HepG2 (cell line): ENCODE measurements around the gene PHLDB1. TPM values are rescaled to one million over a fixed set of nuclear protein-coding genes. Genes with fewer than 3 reads are reported as not detected.

Experiments
- ADNP ChIP-seq: sonication (generic); formaldehyde crosslinking; IDR thresholded peaks from 2 replicates; pipeline ENCODE4 v1.4.0; 2020; ENCODE audit warnings: missing genetic modification reagents
- ARNT ChIP-seq: fragments of 450-650 bp; IDR thresholded peaks from 2 replicates; pipeline ENCODE4 v1.6.1; 2017
- CBX5 ChIP-seq: sonication (generic); formaldehyde crosslinking; IDR thresholded peaks from 2 replicates; pipeline ENCODE4 v1.4.0; 2020; ENCODE audit warnings: missing genetic modification reagents, borderline replicate concordance
- KMT2A ChIP-seq: sonication (generic); formaldehyde crosslinking; IDR thresholded peaks from 2 replicates; pipeline ENCODE4 v1.4.0; 2020; ENCODE audit warnings: missing genetic modification reagents
- MBD4 ChIP-seq: IDR thresholded peaks from 2 replicates; pipeline ENCODE4 v1.6.1; 2012; ENCODE audit warnings: low read length, inconsistent platforms, borderline replicate concordance
- NFE2L1 ChIP-seq: sonication (generic); formaldehyde crosslinking; IDR thresholded peaks from 2 replicates; pipeline ENCODE4 v1.4.0; 2020; ENCODE audit warnings: missing genetic modification reagents, mild to moderate bottlenecking, borderline replicate concordance
- PAF1 ChIP-seq: IDR thresholded peaks from 2 replicates; pipeline ENCODE4 v1.6.1; 2016; ENCODE audit warnings: missing genetic modification reagents, missing compliant biosample characterization
- SCMH1 ChIP-seq: sonication (generic); formaldehyde crosslinking; IDR thresholded peaks from 2 replicates; pipeline ENCODE4 v1.9.0; 2021; ENCODE audit warnings: missing genetic modification reagents, mild to moderate bottlenecking, borderline replicate concordance
- SNRNP70 ChIP-seq: fragments of 200-400 bp; formaldehyde crosslinking; IDR thresholded peaks from 2 replicates; pipeline ENCODE4 v1.6.1; 2017; ENCODE audit warnings: mild to moderate bottlenecking, low read depth, low read length, moderate library complexity
- SP2 ChIP-seq: sonication (generic); formaldehyde crosslinking; IDR thresholded peaks from 2 replicates; pipeline ENCODE4 v1.5.1; 2020; ENCODE audit warnings: mild to moderate bottlenecking, missing genetic modification reagents
- TRIM24 ChIP-seq: sonication (generic); formaldehyde crosslinking; IDR thresholded peaks from 2 replicates; pipeline ENCODE4 v1.8.0; 2022; ENCODE audit warnings: mild to moderate bottlenecking, missing genetic modification reagents
- ZFP82 ChIP-seq: sonication (generic); formaldehyde crosslinking; IDR thresholded peaks from 2 replicates; pipeline ENCODE4 v1.5.1; 2020; ENCODE audit warnings: mild to moderate bottlenecking, missing genetic modification reagents, borderline replicate concordance
- ZKSCAN1 ChIP-seq: fragments of 150-350 bp; IDR thresholded peaks from 2 replicates; pipeline ENCODE4 v1.6.1; 2014; ENCODE audit warnings: low read length
- ZNF24 ChIP-seq: fragments of 450-650 bp; IDR thresholded peaks from 2 replicates; pipeline ENCODE4 v1.6.1; 2017; ENCODE audit warnings: antibody characterized with exemption, mild to moderate bottlenecking
- ZNF441 ChIP-seq: sonication (generic); formaldehyde crosslinking; IDR thresholded peaks from 2 replicates; pipeline ENCODE4 v1.7.0; 2021; ENCODE audit warnings: missing genetic modification reagents, borderline replicate concordance
- ZNF775 ChIP-seq: sonication (generic); formaldehyde crosslinking; IDR thresholded peaks from 2 replicates; pipeline ENCODE4 v1.4.0; 2020; ENCODE audit warnings: missing genetic modification reagents, mild to moderate bottlenecking, moderate library complexity, borderline replicate concordance
- ZSCAN20 ChIP-seq: sonication (generic); formaldehyde crosslinking; IDR thresholded peaks from 2 replicates; pipeline ENCODE4 v1.4.0; 2020; ENCODE audit warnings: missing genetic modification reagents, mild to moderate bottlenecking, borderline replicate concordance
- polyA plus RNA-seq, 8 experiments: library from polyadenylated mRNA; depleted of rRNA in 3 of 8; stranded (reverse) in 7 of 8; unstranded in 1 of 8; fragments of >200 nt; fragmentation: Illumina TruSeq in 4 of 8; extraction: Trizol in 4 of 8; gene quantifications; 2 replicates each; pipeline versions ENCODE4 v1.2.1 to v1.2.3, GENCODE V29; 2011 to 2016; ENCODE audit warnings: low read depth in 4 of 8, missing spikeins in 1 of 8, mixed read lengths in 1 of 8; ENCODE audit not compliant: insufficient read depth in 1 of 8
- total RNA-seq, 5 experiments: library from RNA; depleted of rRNA; stranded (reverse); fragments of >200 nt; fragmentation: Illumina TruSeq; extraction: Trizol; gene quantifications; 2 replicates each; pipeline ENCODE4 v1.2.3, GENCODE V29; 2016; ENCODE audit warnings: low read depth in 1 of 5
- TF ChIP-seq, protein P1 (sequence below), 2 experiments: sonication (generic) in 1 of 2; formaldehyde crosslinking in 1 of 2; IDR thresholded peaks; 2 replicates each; pipeline versions ENCODE4 v1.4.0 to v1.6.1; 2016 to 2020; ENCODE audit warnings: borderline replicate concordance in 1 of 2, low read depth in 1 of 2, mild to moderate bottlenecking in 1 of 2, missing genetic modification reagents in 1 of 2
- TF ChIP-seq, protein P2 (sequence below): sonication (generic); formaldehyde crosslinking; IDR thresholded peaks from 2 replicates; pipeline ENCODE4 v1.9.0; 2022; ENCODE audit warnings: missing genetic modification reagents, mild to moderate bottlenecking, borderline replicate concordance
- TF ChIP-seq, protein P3 (sequence below): sonication (generic); formaldehyde crosslinking; IDR thresholded peaks from 2 replicates; pipeline ENCODE4 v1.4.0; 2020; ENCODE audit warnings: missing genetic modification reagents, mild to moderate bottlenecking, borderline replicate concordance

Gene PHLDB1
- total and polyA plus RNA-seq, 2 of the 13 experiments (the other 11 are each of a cell fraction or from before 2014, with no cell fraction given): 13.8 to 14.2 TPM

DNA sequence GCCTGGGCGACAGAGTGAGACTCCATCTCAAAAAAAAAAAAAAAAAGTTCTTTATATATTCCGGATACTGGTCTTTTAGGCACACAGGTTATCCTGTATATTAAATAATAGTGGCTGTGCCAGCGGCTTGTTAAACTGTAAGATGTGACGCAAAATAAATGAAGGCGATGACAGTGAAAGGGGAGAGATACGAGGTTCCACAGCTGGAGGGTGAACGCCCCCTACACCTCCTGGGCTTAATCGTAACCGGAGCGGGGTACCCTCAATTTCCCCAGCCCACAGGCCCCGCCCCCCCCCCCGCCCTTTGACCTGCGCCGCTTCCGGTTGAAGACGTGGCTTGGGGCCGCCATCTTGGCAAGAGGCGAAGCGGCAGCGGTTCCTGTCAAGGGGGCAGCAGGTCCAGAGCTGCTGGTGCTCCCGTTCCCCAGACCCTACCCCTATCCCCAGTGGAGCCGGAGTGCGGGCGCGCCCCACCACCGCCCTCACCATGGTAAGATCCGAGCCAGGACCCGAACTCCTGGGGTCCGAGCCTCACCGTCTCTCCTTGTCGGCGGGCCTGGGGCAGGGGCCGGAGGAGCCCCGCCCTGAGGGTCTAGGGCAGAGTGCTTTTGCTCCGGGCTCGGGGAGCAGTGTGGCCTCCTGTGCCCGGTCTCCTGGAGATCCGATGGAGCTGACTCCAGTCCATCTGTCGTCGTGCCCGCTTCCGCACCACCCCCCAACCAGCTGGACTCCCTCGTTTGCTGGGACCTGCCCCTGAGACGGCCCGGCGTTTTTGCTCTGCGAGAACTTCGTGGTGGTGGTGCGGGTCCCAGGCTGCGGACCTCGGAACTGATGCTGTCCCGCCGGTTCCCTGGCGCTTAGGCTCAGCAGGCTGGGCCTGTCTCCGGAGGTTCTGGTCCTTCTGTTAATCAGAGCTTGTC, 35.1 kb upstream of the PHLDB1 start, which contains the start of gene ARCN1 (continued):
- TF ChIP-seq, protein P1, sequence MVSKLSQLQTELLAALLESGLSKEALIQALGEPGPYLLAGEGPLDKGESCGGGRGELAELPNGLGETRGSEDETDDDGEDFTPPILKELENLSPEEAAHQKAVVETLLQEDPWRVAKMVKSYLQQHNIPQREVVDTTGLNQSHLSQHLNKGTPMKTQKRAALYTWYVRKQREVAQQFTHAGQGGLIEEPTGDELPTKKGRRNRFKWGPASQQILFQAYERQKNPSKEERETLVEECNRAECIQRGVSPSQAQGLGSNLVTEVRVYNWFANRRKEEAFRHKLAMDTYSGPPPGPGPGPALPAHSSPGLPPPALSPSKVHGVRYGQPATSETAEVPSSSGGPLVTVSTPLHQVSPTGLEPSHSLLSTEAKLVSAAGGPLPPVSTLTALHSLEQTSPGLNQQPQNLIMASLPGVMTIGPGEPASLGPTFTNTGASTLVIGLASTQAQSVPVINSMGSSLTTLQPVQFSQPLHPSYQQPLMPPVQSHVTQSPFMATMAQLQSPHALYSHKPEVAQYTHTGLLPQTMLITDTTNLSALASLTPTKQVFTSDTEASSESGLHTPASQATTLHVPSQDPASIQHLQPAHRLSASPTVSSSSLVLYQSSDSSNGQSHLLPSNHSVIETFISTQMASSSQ (IDR thresholded peaks at IDR 0.05; ENCODE audit: low read depth): no peak
- TF ChIP-seq, protein P1 (CRISPR knock-in tag; IDR thresholded peaks at IDR 0.05; ENCODE audit: borderline replicate concordance): no peak
- TF ChIP-seq ADNP (CRISPR knock-in tag) (no peak), SCMH1 (CRISPR knock-in tag) (no peak), ZSCAN20 (CRISPR knock-in tag) (0 out of 2 replicates have a peak, but pooled peaks have one; percentile 35), SP2 (CRISPR knock-in tag) (no peak; the same call in 1 of the 2 replicates), PAF1 (CRISPR knock-in tag) (no peak), ARNT (no peak), ZNF441 (CRISPR knock-in tag) (no peak), ZNF775 (CRISPR knock-in tag) (no peak), CBX5 (CRISPR knock-in tag) (no peak; the same call in 1 of the 2 replicates), ZNF24 (no peak), MBD4 (no peak), TRIM24 (CRISPR knock-in tag) (no peak), NFE2L1 (CRISPR knock-in tag) (no peak), ZKSCAN1 (no peak), KMT2A (CRISPR knock-in tag) (no peak), ZFP82 (CRISPR knock-in tag) (no peak), SNRNP70 (no peak)
- TF ChIP-seq, protein P2, sequence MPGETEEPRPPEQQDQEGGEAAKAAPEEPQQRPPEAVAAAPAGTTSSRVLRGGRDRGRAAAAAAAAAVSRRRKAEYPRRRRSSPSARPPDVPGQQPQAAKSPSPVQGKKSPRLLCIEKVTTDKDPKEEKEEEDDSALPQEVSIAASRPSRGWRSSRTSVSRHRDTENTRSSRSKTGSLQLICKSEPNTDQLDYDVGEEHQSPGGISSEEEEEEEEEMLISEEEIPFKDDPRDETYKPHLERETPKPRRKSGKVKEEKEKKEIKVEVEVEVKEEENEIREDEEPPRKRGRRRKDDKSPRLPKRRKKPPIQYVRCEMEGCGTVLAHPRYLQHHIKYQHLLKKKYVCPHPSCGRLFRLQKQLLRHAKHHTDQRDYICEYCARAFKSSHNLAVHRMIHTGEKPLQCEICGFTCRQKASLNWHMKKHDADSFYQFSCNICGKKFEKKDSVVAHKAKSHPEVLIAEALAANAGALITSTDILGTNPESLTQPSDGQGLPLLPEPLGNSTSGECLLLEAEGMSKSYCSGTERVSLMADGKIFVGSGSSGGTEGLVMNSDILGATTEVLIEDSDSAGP: peak; percentile 76; the same call in 1 of the 2 replicates
- TF ChIP-seq, protein P3, sequence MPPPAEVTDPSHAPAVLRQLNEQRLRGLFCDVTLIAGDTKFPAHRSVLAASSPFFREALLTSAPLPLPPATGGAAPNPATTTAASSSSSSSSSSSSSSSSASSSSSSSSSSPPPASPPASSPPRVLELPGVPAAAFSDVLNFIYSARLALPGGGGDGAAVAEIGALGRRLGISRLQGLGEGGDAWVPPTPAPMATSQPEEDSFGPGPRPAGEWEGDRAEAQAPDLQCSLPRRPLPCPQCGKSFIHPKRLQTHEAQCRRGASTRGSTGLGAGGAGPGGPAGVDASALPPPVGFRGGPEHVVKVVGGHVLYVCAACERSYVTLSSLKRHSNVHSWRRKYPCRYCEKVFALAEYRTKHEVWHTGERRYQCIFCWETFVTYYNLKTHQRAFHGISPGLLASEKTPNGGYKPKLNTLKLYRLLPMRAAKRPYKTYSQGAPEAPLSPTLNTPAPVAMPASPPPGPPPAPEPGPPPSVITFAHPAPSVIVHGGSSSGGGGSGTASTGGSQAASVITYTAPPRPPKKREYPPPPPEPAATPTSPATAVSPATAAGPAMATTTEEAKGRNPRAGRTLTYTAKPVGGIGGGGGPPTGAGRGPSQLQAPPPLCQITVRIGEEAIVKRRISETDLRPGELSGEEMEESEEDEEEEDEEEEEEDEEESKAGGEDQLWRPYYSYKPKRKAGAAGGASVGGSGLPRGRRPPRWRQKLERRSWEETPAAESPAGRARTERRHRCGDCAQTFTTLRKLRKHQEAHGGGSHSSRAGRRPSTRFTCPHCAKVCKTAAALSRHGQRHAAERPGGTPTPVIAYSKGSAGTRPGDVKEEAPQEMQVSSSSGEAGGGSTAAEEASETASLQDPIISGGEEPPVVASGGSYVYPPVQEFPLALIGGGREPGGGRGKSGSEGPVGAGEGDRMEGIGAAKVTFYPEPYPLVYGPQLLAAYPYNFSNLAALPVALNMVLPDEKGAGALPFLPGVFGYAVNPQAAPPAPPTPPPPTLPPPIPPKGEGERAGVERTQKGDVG: no peak
